DMS 273 treated with DMSO at 0.1 percent for 48 hours (cell line): ENCODE results near the gene RBM28.
"Not testable (repeated sequence)": the region's sequence is repeated elsewhere in the genome, so short reads cannot be mapped to it uniquely, and the experiment has no call there.

ENCODE experiments used
- DNase-seq: peaks from one replicate; lab custom pipeline; 2025; lab: John Stamatoyannopoulos, UW

RBM28 gene

GRCh38 chr7:128349466-128349825 is 5.7 kb upstream of the RBM28 start:
- DNase-seq = no peak

GRCh38 chr7:128347647-128348097 is 4.0 kb upstream of the RBM28 start:
- DNase-seq = peak; percentile 26

- no peak for DNase-seq
Measured at GRCh38 chr7:128344431-128344774, 695 bp upstream of the RBM28 start.

GRCh38 chr7:128341733-128342132 is 2.0 kb downstream of the RBM28 start:
- DNase-seq = no peak

- DNase-seq = no peak
Measured at GRCh38 chr7:128335730-128336129, 8.0 kb downstream of the RBM28 start.

GRCh38 chr7:128324368-128324680 is 19.4 kb downstream of the RBM28 start:
- no peak for DNase-seq

GRCh38 chr7:128323459-128324367 is 20.0 kb downstream of the RBM28 start:
- no peak for DNase-seq

- DNase-seq = no peak
Measured at GRCh38 chr7:128323040-128323439, 20.7 kb downstream of the RBM28 start.

GRCh38 chr7:128322040-128322643 is 21.6 kb downstream of the RBM28 start:
- peak; percentile 15 for DNase-seq

- no peak for DNase-seq
Measured at GRCh38 chr7:128321044-128321422, 22.7 kb downstream of the RBM28 start.

GRCh38 chr7:128318691-128319090 is 25.0 kb downstream of the RBM28 start:
- DNase-seq = no peak

- DNase-seq = no peak
Measured at GRCh38 chr7:128311013-128311412, 32.7 kb downstream of the RBM28 start.

GRCh38 chr7:128310499-128310898 is 33.2 kb downstream of the RBM28 start:
- DNase-seq = no peak

GRCh38 chr7:128309976-128310375 is 33.7 kb downstream of the RBM28 start:
- DNase-seq = no peak

- no peak for DNase-seq
Measured at GRCh38 chr7:128309124-128309523, 34.6 kb downstream of the RBM28 start.

- no peak for DNase-seq
Measured at GRCh38 chr7:128307061-128307460, 36.6 kb downstream of the RBM28 start.

- DNase-seq = no peak
Measured at GRCh38 chr7:128304212-128304611, 39.5 kb downstream of the RBM28 start.

GRCh38 chr7:128303643-128304042 is 40.1 kb downstream of the RBM28 start:
- DNase-seq = no peak

- no peak for DNase-seq
Measured at GRCh38 chr7:128303133-128303532, 40.6 kb downstream of the RBM28 start.

- no peak for DNase-seq
Measured at GRCh38 chr7:128302139-128302538, 41.6 kb downstream of the RBM28 start.

- no peak for DNase-seq
Measured at GRCh38 chr7:128299109-128299607, 44.5 kb downstream of the RBM28 start.

- not testable (repeated sequence) for DNase-seq
Measured at GRCh38 chr7:128298004-128298403, 45.7 kb downstream of the RBM28 start.

GRCh38 chr7:128287556-128287955 is 56.2 kb downstream of the RBM28 start:
- no peak for DNase-seq

GRCh38 chr7:128284102-128284501 is 59.6 kb downstream of the RBM28 start:
- DNase-seq = no peak
